NT2/D1 (cell line): ENCODE results near the gene ZDHHC11.

Source experiments
- DNase-seq: peaks from one replicate; pipeline ENCODE4 v3.0.0-alpha.2; 2011; ENCODE audit warnings: low read depth, low spot score
- H3K27me3 ChIP-seq: 2 replicates; pipeline ENCODE4 v1.6.0; 2011; ENCODE audit warnings: mild to moderate bottlenecking; ENCODE audit not compliant: insufficient read length, insufficient read depth
- H3K36me3 ChIP-seq: 2 replicates; pipeline ENCODE4 v1.6.1; 2011; ENCODE audit warnings: mild to moderate bottlenecking, low read length, mixed read lengths; ENCODE audit not compliant: insufficient read depth, insufficient read length
- H3K4me1 ChIP-seq: 2 replicates; pipeline ENCODE4 v1.5.1; 2011; ENCODE audit not compliant: insufficient read depth, insufficient read length
- H3K4me3 ChIP-seq: 2 replicates; pipeline ENCODE4 v1.5.1; 2011; ENCODE audit warnings: low read depth; ENCODE audit not compliant: insufficient read length
- H3K9ac ChIP-seq: 2 replicates; pipeline ENCODE4 v1.6.0; 2011; ENCODE audit warnings: low read depth; ENCODE audit not compliant: insufficient read length
- H3K9me3 ChIP-seq: 2 replicates; pipeline ENCODE4 v1.5.1; 2011; ENCODE audit warnings: mild to moderate bottlenecking, low read length; ENCODE audit not compliant: insufficient read depth
- SUZ12 ChIP-seq: IDR thresholded peaks from 2 replicates; pipeline ENCODE4 v1.6.1; 2011; ENCODE audit not compliant: insufficient read length, insufficient read depth; ENCODE audit errors: extremely low read depth
- YY1 ChIP-seq: IDR thresholded peaks from 2 replicates; pipeline ENCODE4 v1.6.1; 2011; ENCODE audit not compliant: insufficient read length, insufficient read depth
- ZNF274 ChIP-seq: IDR thresholded peaks from 2 replicates; pipeline ENCODE4 v1.6.1; 2011; ENCODE audit warnings: mild to moderate bottlenecking, low read depth, low read length

The ZDHHC11 gene

GRCh38 chr5:850511-851006, at the start of gene ZDHHC11:
ZDHHC11 (minus strand) TSS chr5:850986; CDS start chr5:850602, 384 bp downstream.
- no peaks in the 10 kb centered on the region for H3K9me3 ChIP-seq
- TF ChIP-seq SUZ12 (no peak), YY1 (no peak), ZNF274 (no peak)
- H3K9ac ChIP-seq: peak within 1 kb of the TSS; percentile 32
- H3K36me3 ChIP-seq: peaks cover 11% of the 10 kb centered on the region
- peaks cover 9% of the 10 kb centered on the region for H3K4me1 ChIP-seq
- no peak within 1 kb of the TSS for H3K4me3 ChIP-seq
- no peaks in the 10 kb centered on the region for H3K27me3 ChIP-seq
- DNase-seq: no peak

- TF ChIP-seq SUZ12 (no peak), YY1 (no peak), ZNF274 (no peak)
- H3K4me3 ChIP-seq: peak overlapping the region; percentile 93
- DNase-seq: no peak
- H3K36me3 ChIP-seq: peaks cover 65% of the 10 kb centered on the region
- H3K27me3 ChIP-seq: no peaks in the 10 kb centered on the region
- H3K4me1 ChIP-seq: peaks cover 11% of the 10 kb centered on the region
- H3K9me3 ChIP-seq: no peaks in the 10 kb centered on the region
- H3K9ac ChIP-seq: peak overlapping the region; percentile 97
Observed at GRCh38 chr5:893711-894110, 42.9 kb upstream of the ZDHHC11 start.

GRCh38 chr5:893137-893506, 42.3 kb upstream of the ZDHHC11 start:
- Histone ChIP-seq H3K36me3 (peaks cover 71% of the 10 kb centered on the region), H3K9ac (peak overlapping the region; percentile 97), H3K27me3 (no peaks in the 10 kb centered on the region), H3K4me1 (peaks cover 11% of the 10 kb centered on the region), H3K9me3 (no peaks in the 10 kb centered on the region), H3K4me3 (peak overlapping the region; percentile 93)
- no peak for DNase-seq
- TF ChIP-seq SUZ12: no peak
- TF ChIP-seq YY1: no peak
- TF ChIP-seq ZNF274: no peak

GRCh38 chr5:892394-893136, 41.8 kb upstream of the ZDHHC11 start, which contains the start of the genes BRD9 and TRIP13:
BRD9 (minus strand) TSS chr5:892801; CDS start chr5:892657, 144 bp downstream.
TRIP13 (plus strand) TSS chr5:892884; CDS start chr5:892999, 115 bp downstream.
- H3K27me3 ChIP-seq: no peaks in the 10 kb centered on the region
- DNase-seq: peak; percentile 57
- H3K9me3 ChIP-seq: no peaks in the 10 kb centered on the region
- H3K4me1 ChIP-seq: peaks cover 11% of the 10 kb centered on the region
- H3K4me3 ChIP-seq: peak within 1 kb of the TSS; percentile 93
- peaks cover 77% of the 10 kb centered on the region for H3K36me3 ChIP-seq
- TF ChIP-seq ZNF274: no peak
- TF ChIP-seq SUZ12: no peak
- no peak for TF ChIP-seq YY1
- H3K9ac ChIP-seq: peak within 1 kb of the TSS; percentile 97

- Histone ChIP-seq H3K4me1 (peaks cover 11% of the 10 kb centered on the region), H3K4me3 (peak overlapping the region; percentile 93), H3K9ac (peak overlapping the region; percentile 97), H3K36me3 (peaks cover 82% of the 10 kb centered on the region), H3K27me3 (no peaks in the 10 kb centered on the region), H3K9me3 (no peaks in the 10 kb centered on the region)
- DNase-seq: no peak
- no peak for TF ChIP-seq ZNF274
- TF ChIP-seq YY1: no peak
- no peak for TF ChIP-seq SUZ12
Observed at GRCh38 chr5:891837-892393, 41.1 kb upstream of the ZDHHC11 start.

GRCh38 chr5:891117-891836, 40.5 kb upstream of the ZDHHC11 start:
- no peaks in the 10 kb centered on the region for H3K9me3 ChIP-seq
- H3K4me3 ChIP-seq: peak overlapping the region; percentile 93
- no peaks in the 10 kb centered on the region for H3K27me3 ChIP-seq
- peaks cover 82% of the 10 kb centered on the region for H3K36me3 ChIP-seq
- H3K9ac ChIP-seq: peak overlapping the region; percentile 97
- peaks cover 11% of the 10 kb centered on the region for H3K4me1 ChIP-seq
- DNase-seq: no peak
- TF ChIP-seq SUZ12 (no peak), YY1 (no peak), ZNF274 (no peak)
